Epithelial cell of prostate (primary cell): ENCODE data around the gene MCCD1.
"Not testable (repeated sequence)": the region's sequence is repeated elsewhere in the genome, so short reads cannot be mapped to it uniquely, and the experiment has no call there.

Experiments used
- DNase-seq: peaks from one replicate; pipeline ENCODE4 v3.0.0-alpha.2; 2011; ENCODE audit warnings: low read depth, low spot score
- H3K27ac ChIP-seq: fragments of 450-650 bp; 2 replicates; pipeline ENCODE4 v1.5.1; 2017; ENCODE audit warnings: mild to moderate bottlenecking

Gene MCCD1

GRCh38 chr6:31509036-31509435 is 19.7 kb upstream of the MCCD1 start:
- not testable (repeated sequence) for DNase-seq, H3K27ac ChIP-seq

- H3K27ac ChIP-seq, result no peak overlapping the region
These were observed 18.8 kb upstream of the MCCD1 start for GRCh38 chr6:31510007-31510406.

DNA sequence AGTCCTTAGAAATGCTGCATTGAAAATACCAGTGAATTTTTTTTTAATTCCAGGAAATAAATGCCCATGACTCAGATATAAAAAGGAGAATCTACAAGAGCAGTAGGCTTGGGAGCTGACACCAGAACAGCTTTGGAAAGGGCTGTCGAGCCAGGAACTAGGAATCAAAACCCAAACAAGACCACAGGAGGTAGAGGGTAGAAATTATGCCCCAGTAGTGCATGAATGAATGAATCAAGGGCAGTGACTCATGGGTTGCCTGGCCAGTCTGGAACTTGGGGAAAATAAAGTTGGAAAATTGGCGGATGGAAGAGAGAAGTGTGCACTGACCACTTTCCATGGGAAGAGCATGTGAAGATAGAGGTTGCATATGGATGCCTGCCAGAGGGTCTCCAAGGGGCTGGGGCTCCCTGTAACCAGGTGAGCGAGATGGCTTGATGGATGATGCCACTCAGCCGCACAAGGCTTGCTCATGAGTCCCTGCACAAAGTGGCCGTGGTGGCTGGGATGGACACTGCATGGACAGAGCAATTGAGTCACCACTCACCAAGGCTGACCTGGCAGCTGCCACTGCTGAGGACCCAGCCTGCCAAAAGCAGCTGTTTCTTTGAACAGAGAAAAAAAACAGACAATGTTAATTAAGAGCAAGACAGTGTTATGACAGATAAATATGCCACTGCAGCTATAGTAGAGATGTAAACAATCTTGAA is 15.2 kb upstream of the MCCD1 start:
- no peak overlapping the region for H3K27ac ChIP-seq
- no peak for DNase-seq

More at GRCh38 chr6:31510007-31510406, 18.8 kb upstream of the MCCD1 start:
- no peak for DNase-seq

- DNase-seq, result no peak
- no peak overlapping the region for H3K27ac ChIP-seq
These were observed 6.9 kb upstream of the MCCD1 start for GRCh38 chr6:31521835-31522234.

- no peak for DNase-seq
- no peak overlapping the region for H3K27ac ChIP-seq
These were observed 3.2 kb upstream of the MCCD1 start for GRCh38 chr6:31525553-31525931.

DNA sequence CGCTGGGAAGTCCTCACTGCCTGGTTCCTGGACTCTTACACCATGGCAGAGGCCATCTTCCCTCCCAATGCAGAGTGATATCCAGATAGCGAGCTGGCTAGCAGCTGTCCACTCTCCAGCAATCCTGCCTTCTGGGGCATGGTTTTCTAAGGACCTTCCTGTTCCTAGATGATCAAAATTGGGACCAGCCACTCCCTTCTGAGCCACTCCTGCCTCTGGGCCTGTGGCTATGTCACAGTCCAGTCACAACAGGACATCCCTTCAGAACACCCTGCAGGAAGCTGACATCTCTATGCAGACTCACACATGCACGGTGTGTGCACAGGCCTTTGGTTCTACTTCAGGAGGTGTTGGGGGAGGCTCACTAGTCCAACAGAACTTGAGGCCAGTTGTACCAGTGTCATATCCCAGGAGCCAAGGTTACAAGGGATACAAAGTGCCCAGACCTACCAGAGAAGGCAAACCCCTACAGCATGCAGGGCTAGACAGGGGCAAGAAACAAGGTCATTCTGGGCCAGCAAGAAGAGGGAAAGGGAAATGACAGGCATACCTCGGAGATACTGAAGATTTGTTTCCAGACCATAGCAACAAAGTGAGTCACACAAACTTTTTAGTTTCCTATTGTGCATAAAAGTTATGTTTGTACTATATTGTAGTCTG is 2.7 kb upstream of the MCCD1 start:
- DNase-seq, result no peak

DNA sequence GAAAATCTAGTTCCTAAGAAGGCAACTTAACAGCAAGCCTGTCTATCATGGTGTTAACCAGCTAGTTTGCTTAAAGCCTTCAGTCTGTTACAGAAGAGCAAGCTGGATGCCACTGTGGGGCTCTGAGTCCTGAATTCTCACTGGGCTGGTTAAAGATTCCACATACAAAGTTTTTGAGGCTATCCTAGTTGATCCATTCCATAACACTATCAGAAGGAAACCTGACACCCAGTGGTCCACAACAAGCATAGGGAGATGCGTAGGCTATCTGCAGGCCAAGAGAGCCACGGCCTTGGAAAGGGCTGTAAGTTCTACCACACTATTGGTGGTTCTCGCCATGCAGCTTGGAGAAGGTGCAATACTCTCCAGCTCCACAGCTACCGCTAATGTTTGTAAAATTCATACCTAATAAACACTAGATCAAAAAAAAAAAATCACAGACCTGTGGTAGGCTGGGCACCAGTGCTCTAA is 420 bp upstream of the MCCD1 start:
- DNase-seq, result no peak
- H3K27ac ChIP-seq, result no peak overlapping the region

More for the DNA sequence above, 2.7 kb upstream of the MCCD1 start:
- H3K27ac ChIP-seq, result no peak overlapping the region

DNA sequence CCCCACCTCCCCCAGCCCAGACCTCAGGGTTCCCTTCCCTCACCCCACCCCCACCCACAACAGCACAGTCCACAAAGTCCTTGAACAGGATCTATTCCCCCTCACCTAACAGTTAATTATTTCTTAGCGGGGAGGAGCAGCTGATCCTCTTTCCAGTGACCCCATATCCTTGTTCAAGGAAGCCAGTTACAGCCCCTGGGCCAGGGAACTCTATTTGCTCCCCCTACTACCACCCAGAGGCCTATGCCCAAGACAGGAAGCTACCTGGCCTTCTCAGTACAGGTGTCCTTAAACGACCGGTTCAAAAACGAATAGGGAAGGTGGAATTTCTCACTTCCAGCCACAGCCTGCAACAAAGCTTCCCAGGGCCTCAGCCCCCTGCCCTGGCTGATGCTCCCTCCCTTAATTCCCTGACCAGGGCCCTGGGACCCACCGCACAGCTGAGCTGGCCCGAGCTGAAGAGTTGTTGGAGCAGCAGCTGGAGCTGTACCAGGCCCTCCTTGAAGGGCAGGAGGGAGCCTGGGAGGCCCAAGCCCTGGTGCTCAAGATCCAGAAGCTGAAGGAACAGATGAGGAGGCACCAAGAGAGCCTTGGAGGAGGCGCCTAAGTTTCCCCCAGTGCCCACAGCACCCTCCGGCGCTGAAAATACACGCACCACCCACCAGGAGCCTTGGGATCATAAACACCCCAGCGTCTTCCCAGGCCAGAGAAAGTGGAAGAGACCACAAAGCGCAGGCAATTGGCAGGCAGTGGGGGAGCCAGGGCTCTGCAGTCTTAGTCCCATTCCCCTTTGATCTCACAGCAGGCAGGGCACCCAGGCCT is 778 bp downstream of the MCCD1 start:
- DNase-seq, result no peak
- no peak overlapping the region for H3K27ac ChIP-seq

DNA sequence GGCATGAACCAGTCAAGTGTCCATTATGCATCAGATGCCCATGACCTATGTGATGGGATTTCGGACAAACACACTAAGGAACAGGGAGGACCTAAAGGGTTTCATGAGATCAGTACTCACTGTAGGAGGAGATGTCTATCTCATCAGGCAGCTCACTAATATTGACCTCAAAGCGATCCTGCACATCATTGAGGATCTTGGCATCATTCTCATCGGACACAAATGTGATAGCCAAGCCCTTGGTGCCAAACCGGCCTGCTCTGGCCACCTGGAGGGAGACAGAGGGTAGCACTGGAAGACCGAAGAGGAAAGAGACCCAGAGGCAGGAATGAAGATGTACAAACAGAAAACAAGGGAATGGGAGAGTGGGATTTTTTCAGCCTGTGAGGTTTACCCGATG is 1.9 kb downstream of the MCCD1 start:
- H3K27ac ChIP-seq, result no peak overlapping the region

DNA sequence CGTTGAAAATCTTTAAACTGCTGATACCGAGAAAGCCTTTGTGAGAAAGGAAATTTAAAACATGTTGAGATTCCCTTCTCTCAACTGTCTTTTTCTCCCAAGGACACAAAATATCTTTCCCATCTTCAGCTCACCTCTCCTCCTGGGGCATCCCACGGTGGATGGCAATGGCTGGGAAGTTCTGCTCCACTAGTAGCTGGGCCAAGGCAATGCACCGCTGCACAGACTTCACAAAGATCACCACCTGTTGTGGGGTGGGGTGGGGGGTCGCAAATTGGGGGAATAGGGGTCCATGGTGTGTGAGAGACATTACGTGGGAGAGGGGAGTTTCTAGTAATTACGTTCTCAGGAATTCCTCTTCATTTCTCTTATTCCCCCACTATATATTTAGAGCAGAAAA is 2.4 kb downstream of the MCCD1 start:
- no peak overlapping the region for H3K27ac ChIP-seq
- DNase-seq, result no peak

More for the DNA sequence above, 1.9 kb downstream of the MCCD1 start:
- no peak for DNase-seq

DNA sequence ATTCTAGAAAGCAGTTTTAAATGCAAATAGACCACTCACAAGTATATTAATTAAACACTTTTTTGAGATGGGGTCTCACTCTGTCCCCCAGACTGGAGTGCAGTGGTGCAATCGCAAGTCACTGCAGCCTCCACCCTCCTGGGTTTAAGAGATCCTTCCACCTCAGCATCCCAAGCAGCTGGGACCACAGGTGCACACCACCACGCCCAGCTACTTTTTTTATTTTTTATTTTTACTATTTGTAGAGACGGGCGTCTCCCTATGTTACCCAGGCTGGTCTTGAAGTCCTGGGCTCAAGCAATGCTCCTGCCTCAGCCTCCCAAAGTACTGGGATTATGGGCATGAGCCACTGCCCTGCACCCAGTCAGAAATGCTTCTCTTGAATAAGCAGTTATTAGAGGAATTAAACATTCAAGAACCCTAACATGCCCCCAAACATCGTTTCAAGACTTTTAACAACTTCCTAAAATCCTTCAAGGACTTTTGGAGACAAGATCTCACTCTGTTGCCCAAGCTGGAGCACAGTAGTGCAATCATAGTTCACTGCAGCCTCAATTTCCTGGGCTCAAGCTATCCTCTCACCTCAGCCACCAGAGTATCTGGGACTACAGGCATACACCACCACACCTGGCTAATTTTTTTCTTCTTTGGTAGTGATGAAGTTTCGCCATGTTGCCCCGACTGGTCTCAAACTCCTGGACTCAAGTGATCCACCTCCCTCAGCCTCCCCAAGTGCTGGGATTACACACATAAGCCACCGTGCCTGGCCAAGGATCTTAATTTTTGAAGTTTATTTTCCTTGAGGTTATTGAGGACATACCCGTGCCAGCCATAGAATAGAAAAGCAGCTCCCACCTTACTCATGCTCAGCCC is 3.2 kb downstream of the MCCD1 start:
- no peak for DNase-seq
- no peak overlapping the region for H3K27ac ChIP-seq

GRCh38 chr6:31532644-31533454 is 4.1 kb downstream of the MCCD1 start:
- no peak for DNase-seq
- no peak overlapping the region for H3K27ac ChIP-seq

- no peak for DNase-seq
- H3K27ac ChIP-seq, result no peak overlapping the region
These were observed 4.7 kb downstream of the MCCD1 start for GRCh38 chr6:31533455-31533841.

DNA sequence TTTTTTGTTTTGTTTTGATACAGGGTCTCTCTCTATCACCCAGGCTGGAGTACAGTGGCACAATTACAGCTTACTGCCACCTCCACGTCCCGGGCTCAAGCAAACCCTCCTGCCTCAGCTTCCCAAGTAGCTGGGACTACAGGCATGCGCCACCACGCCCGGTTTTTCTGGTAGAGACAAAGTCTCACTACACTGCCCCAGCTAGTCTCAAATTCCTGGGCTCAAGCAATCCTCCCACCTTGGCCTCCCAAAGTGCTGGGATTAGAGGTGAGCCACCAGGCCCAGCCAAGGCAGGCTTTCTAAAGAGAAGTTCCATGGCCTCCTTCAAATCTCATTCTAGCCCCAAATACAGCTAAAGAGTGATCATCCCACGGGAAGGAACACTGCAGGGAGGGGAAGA is 5.2 kb downstream of the MCCD1 start:
- no peak overlapping the region for H3K27ac ChIP-seq
- DNase-seq, result no peak

DNA sequence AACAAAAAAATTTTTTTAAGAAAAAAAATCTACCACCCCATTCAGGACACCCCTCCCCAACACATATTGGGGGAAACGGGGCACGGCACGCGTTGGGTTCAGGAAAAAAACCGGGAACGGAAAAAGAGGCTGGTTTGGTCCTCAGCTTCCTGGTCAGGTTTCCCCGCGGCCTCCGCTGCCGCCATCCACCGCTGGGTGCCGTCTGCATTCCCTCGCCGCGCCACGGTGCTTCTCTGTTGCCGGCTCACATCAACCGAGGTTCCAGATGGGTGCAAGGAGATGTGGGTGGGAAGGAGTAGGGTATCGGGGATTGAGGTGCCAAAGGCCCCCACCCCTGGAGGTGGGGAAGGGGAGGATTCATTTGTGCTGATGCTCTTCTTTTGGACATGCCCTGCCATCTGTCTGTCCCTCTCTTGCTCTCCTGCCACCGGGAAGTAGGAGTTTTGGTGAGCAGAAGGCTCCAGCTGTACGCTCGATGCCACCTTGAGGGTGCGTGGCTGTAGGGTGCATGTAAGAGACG is 5.8 kb downstream of the MCCD1 start:
- no peak for DNase-seq
- H3K27ac ChIP-seq, result no peak overlapping the region

DNA sequence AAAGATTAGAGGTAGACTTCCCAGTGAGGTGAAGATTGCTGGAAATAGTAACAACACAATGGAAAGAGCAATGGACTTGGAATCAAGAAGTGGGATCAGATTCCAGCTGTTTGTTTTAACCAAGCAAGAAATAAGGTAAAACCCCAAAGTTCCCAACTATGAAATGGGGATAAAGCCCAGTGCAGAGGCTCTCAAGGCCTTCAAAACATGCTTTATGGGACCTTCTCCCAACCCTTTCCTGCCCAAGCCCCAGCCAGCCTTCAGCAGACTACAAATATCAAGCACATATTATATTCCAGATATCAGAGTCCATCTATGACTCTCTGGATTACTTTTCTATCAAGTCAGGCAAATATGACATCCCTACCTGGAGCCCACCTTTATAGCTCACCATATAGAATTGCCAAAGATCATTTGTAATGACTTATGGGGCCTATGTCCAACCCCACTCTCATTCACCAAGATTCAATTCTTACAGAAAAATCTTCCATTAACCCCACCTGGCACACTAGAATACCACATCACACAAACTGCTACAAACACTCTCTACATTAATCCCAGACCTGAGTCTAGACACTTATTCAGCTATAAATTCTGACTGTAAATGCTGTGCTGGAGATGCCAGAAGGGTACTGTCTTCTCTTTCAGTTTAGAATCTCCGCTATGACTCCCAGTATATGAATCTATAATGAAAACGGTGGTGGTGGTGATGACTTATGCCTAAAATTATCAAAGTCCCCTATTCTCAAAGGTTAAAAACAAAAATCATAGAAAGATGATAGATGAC is 7.0 kb downstream of the MCCD1 start:
- H3K27ac ChIP-seq, result no peak overlapping the region
- DNase-seq, result no peak

GRCh38 chr6:31538805-31539400 is 10.1 kb downstream of the MCCD1 start:
- H3K27ac ChIP-seq, result peak overlapping the region; percentile 91
- DNase-seq, result no peak

DNA sequence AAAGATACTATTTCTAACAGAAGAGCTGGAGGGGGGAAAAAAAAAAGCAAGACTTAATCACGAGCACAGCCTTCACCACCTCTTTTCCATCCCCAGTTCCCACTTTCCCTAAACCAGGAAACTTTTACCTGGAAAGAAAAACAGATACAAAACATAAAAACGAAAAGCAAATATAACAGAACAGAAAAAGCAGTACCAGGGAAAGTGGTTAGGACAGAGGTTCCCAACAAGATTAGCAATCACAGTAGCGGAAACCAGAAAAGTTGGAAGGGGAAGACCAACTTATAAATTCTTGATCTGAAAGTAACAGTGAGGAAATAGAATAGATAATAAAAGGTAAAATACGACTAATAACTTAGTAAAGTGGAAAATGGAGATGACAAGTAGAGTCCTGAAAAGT is 11.9 kb downstream of the MCCD1 start:
- DNase-seq, result no peak
- peak overlapping the region; percentile 91 for H3K27ac ChIP-seq
